Stomach (tissue), 4 donors: Measurements from ENCODE around the gene COL5A1.

ENCODE experiments used
- CTCF ChIP-seq, 7 experiments: fragments of 450-650 bp in 4 of 7; fragments of 200-600 bp in 3 of 7; sonication (generic) in 3 of 7; IDR thresholded peaks; one replicate each; pipeline ENCODE4 v1.5.1; 2016 to 2019; ENCODE audit warnings: antibody characterized with exemption in 7 of 7, control low read depth in 2 of 7, mild to moderate bottlenecking in 1 of 7
- POLR2A ChIP-seq, 4 donors: fragments of 450-650 bp; IDR thresholded peaks; one replicate each; pipeline ENCODE4 v1.6.1; 2016; ENCODE audit warnings: antibody characterized with exemption in 4 of 4, control low read depth in 2 of 4, mild to moderate bottlenecking in 1 of 4, moderate library complexity in 1 of 4

DNA sequence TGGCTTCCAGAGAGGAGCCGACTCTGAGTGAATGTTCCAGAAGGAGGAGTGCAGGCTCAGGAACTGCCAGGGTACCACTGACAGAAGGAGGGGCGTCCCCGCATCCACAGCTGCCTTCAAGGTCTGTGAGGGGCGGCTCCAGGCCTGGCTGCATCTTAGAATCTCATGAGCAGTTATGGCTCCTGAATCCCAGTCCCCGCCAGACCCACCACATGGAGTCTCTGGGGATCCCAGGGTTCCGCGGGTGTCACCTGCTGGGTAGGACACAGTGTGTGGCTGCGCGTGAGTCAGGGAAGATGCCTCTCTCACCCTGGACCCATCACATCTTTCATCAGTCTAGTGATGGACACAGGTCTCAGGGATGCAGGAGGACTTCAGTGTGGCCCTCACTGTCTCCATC, 79.2 kb downstream of the COL5A1 start:
- TF ChIP-seq CTCF (IDR thresholded peaks at IDR 0.05): no peak
- no peak for TF ChIP-seq POLR2A (IDR thresholded peaks at IDR 0.05)
